AML-193 (cell line): ENCODE results near the gene LAT.
"Not testable (repeated sequence)": the region's sequence is repeated elsewhere in the genome, so short reads cannot be mapped to it uniquely, and the experiment has no call there.

ENCODE experiments used
- DNase-seq, 2 experiments: peaks; one replicate each; lab custom pipeline; 2025; lab: John Stamatoyannopoulos, UW

The LAT gene

GRCh38 chr16:28977703-28978662 is 6.9 kb upstream of the LAT start:
- DNase-seq = no peak

- not testable (repeated sequence) for DNase-seq
Measured at GRCh38 chr16:28980330-28980729, 4.5 kb upstream of the LAT start.

- DNase-seq = no peak
Measured at GRCh38 chr16:28980929-28981328, 3.9 kb upstream of the LAT start.

GRCh38 chr16:28981517-28981916 is 3.3 kb upstream of the LAT start:
- no peak for DNase-seq

- DNase-seq = no peak
Measured at GRCh38 chr16:28982418-28982817, 2.4 kb upstream of the LAT start.

- DNase-seq = no peak
Measured at GRCh38 chr16:28982949-28983348, 1.9 kb upstream of the LAT start.

GRCh38 chr16:28983644-28984043 is 1.2 kb upstream of the LAT start:
- DNase-seq = no peak

GRCh38 chr16:28984091-28984490 is 761 bp upstream of the LAT start:
- DNase-seq = no peak

GRCh38 chr16:28985211-28986041 is 574 bp downstream of the LAT start:
- no peak for DNase-seq

GRCh38 chr16:28986046-28986445 is 1.2 kb downstream of the LAT start:
- DNase-seq = no peak

GRCh38 chr16:28986492-28986891 is 1.6 kb downstream of the LAT start:
- DNase-seq = no peak

- no peak for DNase-seq
Measured at GRCh38 chr16:28987170-28987853, 2.5 kb downstream of the LAT start.

GRCh38 chr16:28989363-28989762 is 4.5 kb downstream of the LAT start:
- DNase-seq = no peak

- DNase-seq = no peak
Measured at GRCh38 chr16:28990375-28991040, 5.7 kb downstream of the LAT start.

- no peak for DNase-seq
Measured at GRCh38 chr16:28991687-28992086, 6.8 kb downstream of the LAT start.

- DNase-seq = no peak
Measured at GRCh38 chr16:28992496-28992895, 7.6 kb downstream of the LAT start.

GRCh38 chr16:28998837-28999236 is 14.0 kb downstream of the LAT start:
- DNase-seq = no peak

- DNase-seq = no peak
Measured at GRCh38 chr16:28999577-28999976, 14.7 kb downstream of the LAT start.

- no peak for DNase-seq
Measured at GRCh38 chr16:29000019-29000418, 15.2 kb downstream of the LAT start.

GRCh38 chr16:29004496-29005139 is 19.8 kb downstream of the LAT start:
- not testable (repeated sequence) for DNase-seq
